Stimulated activated CD4-positive, alpha-beta T cell treated with anti-CD3 and anti-CD28 coated beads, TNF-alpha, amount 100 ng/mL, for 1 hour (primary cell): ENCODE measurements around the gene GDPD5.

Source experiments
- DNase-seq, 3 donors: peaks; one replicate each; pipeline ENCODE4 v3.0.0-alpha.2; 2020; ENCODE audit warnings: low read depth in 3 of 3, low spot score in 1 of 3

Gene GDPD5

GRCh38 chr11:75450236-75450635 is 75.5 kb downstream of the GDPD5 start:
- no peak for DNase-seq

GRCh38 chr11:75449776-75450175 is 76.0 kb downstream of the GDPD5 start:
- no peak for DNase-seq

- no peak for DNase-seq
Observed at GRCh38 chr11:75449271-75449670, 76.5 kb downstream of the GDPD5 start.

- DNase-seq = no peak
Observed at GRCh38 chr11:75447415-75447814, 78.3 kb downstream of the GDPD5 start.

- DNase-seq = peak; percentile 31 to 65 (median 54)
Observed at GRCh38 chr11:75445315-75445953, 80.3 kb downstream of the GDPD5 start.

DNA sequence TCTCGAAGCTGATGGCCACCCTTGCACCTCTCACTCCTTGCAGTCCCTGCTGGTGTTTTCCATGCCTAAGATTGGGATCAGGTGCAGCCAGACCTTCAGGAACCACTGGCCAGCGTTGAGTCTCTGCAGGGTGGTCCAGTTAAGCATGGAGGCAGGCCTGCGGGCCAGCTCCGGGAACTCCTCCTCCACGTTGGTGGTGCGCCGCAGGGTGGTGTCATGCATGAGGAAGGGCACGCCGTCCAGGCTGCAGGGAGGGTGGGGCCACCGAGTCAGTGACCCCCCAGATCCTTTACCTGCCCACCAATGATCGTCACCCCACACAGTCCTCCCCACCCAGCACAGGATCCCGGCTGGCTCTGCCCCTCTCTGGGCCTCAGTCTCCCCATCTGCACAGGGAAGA is 82.7 kb downstream of the GDPD5 start:
- no peak for DNase-seq

DNA sequence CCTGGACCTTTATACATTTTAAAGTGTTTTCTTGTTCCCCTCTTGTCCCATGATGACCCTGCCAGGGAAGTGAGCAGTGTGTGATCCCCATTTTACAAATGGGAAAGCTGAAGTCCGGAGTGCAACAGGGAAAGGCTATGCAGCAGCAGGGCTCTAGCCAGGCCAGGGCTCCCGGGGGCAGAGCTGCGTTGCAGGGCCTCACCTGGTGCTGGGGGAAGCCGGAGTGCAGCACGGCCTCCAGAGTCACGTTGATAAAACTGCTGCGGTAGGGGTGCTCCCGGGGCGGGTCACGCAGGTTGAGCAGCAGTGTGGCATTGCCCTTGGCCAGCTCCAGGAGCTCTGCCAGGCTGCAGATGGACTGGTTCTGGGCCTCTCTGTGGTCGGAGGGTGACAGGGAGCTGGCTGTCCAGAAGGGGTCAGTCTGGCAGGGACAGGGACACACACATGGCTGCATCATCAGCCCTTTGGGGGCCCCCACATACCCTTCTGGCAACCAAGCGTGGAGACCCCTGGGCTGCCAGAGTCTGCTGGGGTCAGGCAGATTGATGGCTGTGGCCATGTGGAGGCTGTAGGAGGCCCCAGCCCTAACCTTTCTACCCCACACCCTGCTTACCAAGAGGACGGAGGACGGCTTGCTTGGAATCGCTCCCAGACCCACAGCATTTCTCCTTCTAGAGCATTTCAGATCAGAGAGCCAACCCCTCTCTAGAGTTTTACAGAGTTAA is 83.4 kb downstream of the GDPD5 start:
- DNase-seq = no peak

GRCh38 chr11:75441804-75442132 is 84.0 kb downstream of the GDPD5 start:
- no peak for DNase-seq

DNA sequence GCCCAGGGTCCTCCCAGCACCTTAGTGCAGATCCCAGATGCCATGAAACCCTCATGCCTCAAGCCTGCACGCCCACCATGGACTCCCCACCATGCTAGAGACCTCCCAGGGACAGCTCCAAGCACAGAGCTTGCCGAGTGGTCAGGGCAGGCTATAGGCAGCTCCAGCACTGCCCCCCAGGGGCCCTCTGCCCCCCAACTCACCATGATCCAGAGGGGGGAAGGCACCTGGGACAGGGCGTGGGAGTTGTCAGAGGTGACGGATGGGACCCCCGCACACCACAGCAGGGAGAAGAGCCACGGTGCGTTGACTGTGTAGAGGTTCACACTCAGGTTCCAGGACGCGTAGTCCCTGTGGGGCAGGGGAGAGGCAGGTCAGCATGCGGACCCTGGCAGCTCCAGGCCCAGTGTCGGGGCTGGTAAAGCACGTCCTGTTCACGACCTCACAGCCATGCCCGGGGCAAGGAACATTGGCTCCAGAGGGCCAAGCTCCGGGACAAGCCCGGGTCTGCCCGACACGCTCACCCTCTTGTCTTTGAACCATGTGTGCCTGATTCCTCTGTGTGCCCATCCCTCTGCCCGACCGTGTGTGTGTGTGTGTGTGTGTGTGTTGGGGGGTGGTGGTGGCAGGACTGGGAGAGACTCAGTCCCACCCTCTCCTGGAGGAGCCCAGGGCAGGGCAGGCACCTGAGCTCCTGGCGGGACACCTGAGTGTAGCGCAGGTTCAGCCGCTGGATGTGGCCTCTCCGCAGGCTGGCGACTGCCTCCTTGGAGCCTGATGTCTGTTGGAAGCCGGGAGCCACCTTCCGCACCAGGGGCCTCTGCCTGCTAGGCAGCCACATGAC is 84.6 kb downstream of the GDPD5 start:
- DNase-seq = no peak

- DNase-seq = no peak
Observed at GRCh38 chr11:75439495-75440120, 86.1 kb downstream of the GDPD5 start.

GRCh38 chr11:75439026-75439425 is 86.7 kb downstream of the GDPD5 start:
- no peak for DNase-seq

- no peak for DNase-seq
Observed at GRCh38 chr11:75437966-75438659, 87.6 kb downstream of the GDPD5 start.

DNA sequence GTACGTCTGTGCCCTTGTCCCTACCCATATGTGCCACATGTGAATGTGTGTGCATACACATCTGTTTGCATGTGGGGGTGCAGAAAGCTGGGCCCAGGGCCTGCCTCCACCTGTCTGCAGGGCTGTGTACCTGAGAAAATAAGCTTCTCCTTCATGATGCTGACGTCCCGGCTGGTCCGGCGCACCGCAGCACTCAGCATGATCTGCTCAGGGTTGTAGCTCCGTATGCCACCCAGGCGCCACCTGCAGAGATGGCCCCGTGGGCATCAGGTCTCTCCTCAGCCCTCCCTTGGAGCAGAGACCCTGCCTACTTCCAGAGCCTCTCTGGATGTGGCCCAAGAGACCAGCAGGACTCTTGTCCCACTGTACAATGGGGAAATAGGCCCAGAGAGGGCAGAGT is 88.9 kb downstream of the GDPD5 start:
- DNase-seq = no peak

GRCh38 chr11:75435571-75435925 is 90.2 kb downstream of the GDPD5 start:
- DNase-seq = no peak

- no peak for DNase-seq
Observed at GRCh38 chr11:75434886-75435570, 90.7 kb downstream of the GDPD5 start.

- DNase-seq = no peak
Observed at GRCh38 chr11:75434051-75434450, 91.7 kb downstream of the GDPD5 start.

DNA sequence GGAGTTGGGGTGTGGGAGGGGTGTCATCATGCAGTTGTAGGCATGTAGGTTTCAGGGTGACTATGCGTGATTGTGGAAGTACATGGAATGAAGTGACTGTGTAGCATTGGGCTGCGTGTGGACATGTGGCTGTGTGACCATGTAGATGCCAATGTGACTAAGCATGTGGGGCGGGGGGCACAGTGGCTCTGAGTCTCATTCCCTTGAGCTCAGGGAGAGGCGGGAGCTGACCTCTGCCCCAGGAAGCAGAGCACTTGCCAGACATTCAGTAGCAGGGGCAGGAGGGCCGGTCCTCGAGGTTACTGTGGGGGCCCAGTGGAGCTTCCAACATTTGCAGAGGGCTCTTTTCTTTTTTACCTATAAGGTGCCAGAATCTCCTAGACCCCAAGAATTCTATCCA is 92.3 kb downstream of the GDPD5 start:
- DNase-seq = no peak

GRCh38 chr11:75432911-75433321 is 92.8 kb downstream of the GDPD5 start, which contains the start of gene KLHL35:
KLHL35 (minus strand) TSS chr11:75433203; CDS start chr11:75430629, 2,574 bp downstream.
- DNase-seq = no peak

DNA sequence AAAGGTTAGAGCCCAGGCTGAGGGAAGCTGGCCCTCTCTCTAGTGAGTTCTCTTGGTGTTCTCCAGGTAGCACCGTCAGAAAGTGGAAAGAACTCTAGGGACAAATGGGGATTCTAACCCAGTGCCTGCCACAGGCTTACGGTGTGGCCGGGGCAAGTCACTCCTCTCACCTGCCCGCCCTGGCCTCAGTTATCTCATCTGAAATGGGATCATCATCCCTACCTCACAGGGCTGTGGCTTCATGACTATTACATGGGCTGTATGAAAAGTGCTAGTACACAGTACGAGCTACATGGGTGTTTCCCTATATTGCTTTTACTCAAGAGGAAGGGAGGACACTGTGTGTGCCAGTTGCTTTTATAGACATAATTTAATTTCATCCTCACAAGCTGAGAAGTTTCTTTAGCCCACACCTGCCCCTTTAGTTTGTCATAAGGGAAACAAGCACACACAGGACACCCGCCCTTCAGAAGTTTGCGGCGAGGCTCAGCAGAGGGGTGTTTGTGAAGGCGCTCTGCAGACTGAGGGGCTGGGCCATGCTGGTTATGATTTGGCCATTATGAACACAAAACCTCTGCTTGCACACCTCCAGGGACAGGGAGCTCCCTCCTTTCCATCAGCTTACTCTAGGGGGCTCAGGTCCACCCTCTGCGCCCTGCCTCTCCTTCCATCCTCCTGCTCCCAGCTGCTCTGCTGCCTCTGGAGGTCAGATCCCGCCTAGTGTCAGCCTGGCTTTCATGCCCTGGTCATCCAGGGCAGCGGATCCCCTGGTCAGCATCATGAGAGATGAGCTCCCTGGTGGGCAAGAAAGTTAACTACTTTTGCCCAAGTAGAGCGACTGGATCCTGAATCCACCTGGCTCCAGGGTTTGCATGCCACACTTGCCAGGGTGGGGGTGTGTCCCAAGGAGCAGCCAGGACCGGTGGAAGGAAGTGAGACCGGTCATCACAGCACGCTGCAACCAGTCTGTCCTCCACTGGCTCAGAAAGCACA is 93.9 kb downstream of the GDPD5 start:
- no peak for DNase-seq
